Trophoblast cell (in vitro differentiated cells and primary cell): ENCODE results near the gene ASCC3.
"Not testable (repeated sequence)": the region's sequence is repeated elsewhere in the genome, so short reads cannot be mapped to it uniquely, and the experiment has no call there.

Experiments used
- DNase-seq, 2 donors: peaks; one replicate each; pipeline ENCODE4 v3.0.0-alpha.2; 2016
- H2AFZ ChIP-seq: 2 replicates; pipeline ENCODE4 v1.6.1; 2013; ENCODE audit warnings: low read length, moderate library complexity, mild to moderate bottlenecking; ENCODE audit not compliant: insufficient read depth, poor library complexity
- H2AK5ac ChIP-seq: 2 replicates; pipeline ENCODE4 v1.6.1; 2013; ENCODE audit warnings: mild to moderate bottlenecking, low read length
- H2BK120ac ChIP-seq: 2 replicates; pipeline ENCODE4 v1.6.1; 2013; ENCODE audit warnings: low read length, mild to moderate bottlenecking, moderate library complexity; ENCODE audit not compliant: insufficient read depth, poor library complexity
- H2BK12ac ChIP-seq: 2 replicates; pipeline ENCODE4 v1.6.1; 2013; ENCODE audit warnings: mild to moderate bottlenecking, low read length, moderate library complexity
- H2BK5ac ChIP-seq: 2 replicates; pipeline ENCODE4 v1.6.1; 2013; ENCODE audit warnings: low read length, low read depth, moderate library complexity, mild to moderate bottlenecking; ENCODE audit not compliant: poor library complexity
- H3K14ac ChIP-seq: 2 replicates; pipeline ENCODE4 v1.6.1; 2013; ENCODE audit warnings: mild to moderate bottlenecking, low read length
- H3K18ac ChIP-seq: 2 replicates; pipeline ENCODE4 v1.6.1; 2013; ENCODE audit warnings: mild to moderate bottlenecking, low read length
- H3K23ac ChIP-seq: 2 replicates; pipeline ENCODE4 v1.6.1; 2013; ENCODE audit warnings: low read length
- H3K27ac ChIP-seq: 2 replicates; pipeline ENCODE4 v1.5.1; 2013; ENCODE audit warnings: low read depth, mild to moderate bottlenecking, inconsistent platforms, low read length, moderate library complexity
- H3K27me3 ChIP-seq: 2 replicates; pipeline ENCODE4 v1.6.1; 2013; ENCODE audit warnings: inconsistent platforms, mild to moderate bottlenecking, low read length, moderate library complexity; ENCODE audit not compliant: insufficient read depth
- H3K36me3 ChIP-seq, 2 experiments: 1 replicate in 1 of 2; 2 replicates in 1 of 2; pipeline ENCODE4 v1.6.1; 2013; ENCODE audit warnings: low read length in 2 of 2, mild to moderate bottlenecking in 2 of 2, moderate library complexity in 1 of 2; ENCODE audit not compliant: insufficient read depth in 2 of 2, control insufficient read depth in 1 of 2
- H3K4ac ChIP-seq: 2 replicates; pipeline ENCODE4 v1.6.1; 2013; ENCODE audit warnings: low read depth, mild to moderate bottlenecking, low read length, moderate library complexity
- H3K4me1 ChIP-seq, 2 experiments: 1 replicate in 1 of 2; 2 replicates in 1 of 2; pipeline ENCODE4 v1.6.1; 2013; ENCODE audit warnings: low read length in 2 of 2, mild to moderate bottlenecking in 2 of 2, moderate library complexity in 1 of 2; ENCODE audit not compliant: insufficient read depth in 2 of 2, control insufficient read depth in 1 of 2
- H3K4me2 ChIP-seq: 2 replicates; pipeline ENCODE4 v1.6.1; 2013; ENCODE audit warnings: inconsistent platforms, mild to moderate bottlenecking, low read length, moderate library complexity
- H3K4me3 ChIP-seq: 2 replicates; pipeline ENCODE4 v1.5.1; 2013; ENCODE audit warnings: mild to moderate bottlenecking, low read depth, low read length, inconsistent platforms
- H3K79me1 ChIP-seq: one replicate; pipeline ENCODE4 v1.6.1; 2013; ENCODE audit warnings: low read length
- H3K79me2 ChIP-seq: 2 replicates; pipeline ENCODE4 v1.6.1; 2013; ENCODE audit warnings: low read length, mild to moderate bottlenecking; ENCODE audit not compliant: control insufficient read depth, insufficient read depth, poor library complexity
- H3K9ac ChIP-seq: 2 replicates; pipeline ENCODE4 v1.6.1; 2013; ENCODE audit warnings: mild to moderate bottlenecking, low read length
- H3K9me3 ChIP-seq: 2 replicates; pipeline ENCODE4 v1.6.1; 2013; ENCODE audit warnings: low read depth, mild to moderate bottlenecking, control low read depth, inconsistent platforms, low read length; ENCODE audit not compliant: insufficient read depth
- H4K12ac ChIP-seq: 2 replicates; pipeline ENCODE4 v1.6.1; 2013; ENCODE audit warnings: low read depth, mild to moderate bottlenecking, low read length, moderate library complexity
- H4K8ac ChIP-seq: 2 replicates; pipeline ENCODE4 v1.6.1; 2013; ENCODE audit warnings: low read depth, mild to moderate bottlenecking, low read length, moderate library complexity
- H4K91ac ChIP-seq: one replicate; pipeline ENCODE4 v1.6.1; 2013; ENCODE audit warnings: low read depth, mild to moderate bottlenecking, low read length, moderate library complexity
- WGBS: extraction: QIAGEN DNeasy Blood & Tissue Kit; methylation state at CpG from one replicate; pipeline ENCODE4 v1.1.7; 2013; ENCODE audit warnings: missing lambda C conversion rate; ENCODE audit not compliant: insufficient read length, insufficient coverage; ENCODE audit errors: extremely low coverage; 5-methylcytosine and 5-hydroxymethylcytosine counted together

ASCC3 gene

DNA sequence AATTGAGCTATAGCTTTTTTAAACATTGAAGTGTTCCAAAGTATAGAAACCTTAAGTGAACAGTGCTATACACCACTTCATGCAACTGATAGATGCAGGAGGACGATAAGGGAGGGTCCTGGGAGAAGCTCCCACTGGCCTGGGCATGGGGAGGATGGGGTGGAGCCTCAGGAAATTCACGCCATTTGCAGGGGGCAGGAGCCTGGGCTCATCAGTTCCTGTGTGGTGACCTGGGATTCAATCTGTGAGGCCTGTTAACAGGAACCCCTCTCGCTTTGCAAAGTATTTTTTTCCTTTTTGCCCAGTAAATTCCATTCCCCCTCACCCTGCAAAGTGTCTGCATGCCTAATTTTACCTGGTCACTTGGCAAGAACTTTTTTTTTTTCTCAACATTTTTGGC, 11.0 kb upstream of the ASCC3 start:
- Histone ChIP-seq H3K23ac (no peak overlapping the region), H3K27ac (no peak overlapping the region), H3K14ac (no peak overlapping the region), H4K12ac (no peak overlapping the region), H2AFZ (no peak overlapping the region), H2BK120ac (no peak overlapping the region), H3K4me2 (no peak overlapping the region), H4K91ac (no peak overlapping the region), H2BK12ac (no peak overlapping the region), H3K27me3 (no peaks in the 10 kb centered on the region), H3K18ac (no peak overlapping the region), H3K36me3 (no peaks in the 10 kb centered on the region), H3K79me1 (no peaks in the 10 kb centered on the region), H3K4me3 (no peak overlapping the region), H2AK5ac (no peak overlapping the region), H4K8ac (no peak overlapping the region), H3K9me3 (no peaks in the 10 kb centered on the region), H3K9ac (no peak overlapping the region), H2BK5ac (no peak overlapping the region), H3K79me2 (no peaks in the 10 kb centered on the region), H3K4ac (no peak overlapping the region), H3K4me1 (no peaks in the 10 kb centered on the region)
- no CpG with 5 or more reads among the region's 3 CpGs for WGBS
- DNase-seq: no peak

DNA sequence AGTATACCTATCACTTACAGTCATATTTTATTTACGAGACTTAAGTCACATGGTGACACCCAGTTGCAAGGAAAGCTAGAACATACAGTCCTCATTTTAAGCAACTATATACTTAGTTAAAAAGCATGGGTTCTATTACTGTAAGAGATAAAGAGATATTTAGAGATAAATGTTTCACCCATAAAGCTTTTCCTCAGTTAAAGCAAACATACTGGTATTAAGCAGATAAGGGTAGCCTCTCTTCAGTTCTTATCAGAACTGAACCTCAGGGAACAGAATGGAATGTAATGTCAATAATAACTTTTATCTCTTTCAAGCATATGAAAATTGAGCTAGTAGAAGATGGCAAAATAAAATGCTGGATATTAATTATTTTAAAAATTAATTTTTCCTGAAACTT, 9.9 kb upstream of the ASCC3 start:
- Histone ChIP-seq H3K27ac (no peak overlapping the region), H2BK12ac (no peak overlapping the region), H4K8ac (no peak overlapping the region), H3K79me1 (no peaks in the 10 kb centered on the region), H3K4me1 (no peaks in the 10 kb centered on the region), H3K18ac (no peak overlapping the region), H4K91ac (no peak overlapping the region), H2BK120ac (no peak overlapping the region), H3K79me2 (no peaks in the 10 kb centered on the region), H3K4me3 (no peak overlapping the region), H4K12ac (no peak overlapping the region), H2AK5ac (no peak overlapping the region), H3K27me3 (no peaks in the 10 kb centered on the region), H3K9me3 (no peaks in the 10 kb centered on the region), H3K23ac (no peak overlapping the region), H3K4me2 (no peak overlapping the region), H3K9ac (no peak overlapping the region), H2AFZ (no peak overlapping the region), H3K14ac (no peak overlapping the region), H3K4ac (no peak overlapping the region), H3K36me3 (no peaks in the 10 kb centered on the region), H2BK5ac (no peak overlapping the region)
- WGBS: no CpG with 5 or more reads among the region's 1 CpG
- DNase-seq: peak in 1 of 2 donors; percentile 51

DNA sequence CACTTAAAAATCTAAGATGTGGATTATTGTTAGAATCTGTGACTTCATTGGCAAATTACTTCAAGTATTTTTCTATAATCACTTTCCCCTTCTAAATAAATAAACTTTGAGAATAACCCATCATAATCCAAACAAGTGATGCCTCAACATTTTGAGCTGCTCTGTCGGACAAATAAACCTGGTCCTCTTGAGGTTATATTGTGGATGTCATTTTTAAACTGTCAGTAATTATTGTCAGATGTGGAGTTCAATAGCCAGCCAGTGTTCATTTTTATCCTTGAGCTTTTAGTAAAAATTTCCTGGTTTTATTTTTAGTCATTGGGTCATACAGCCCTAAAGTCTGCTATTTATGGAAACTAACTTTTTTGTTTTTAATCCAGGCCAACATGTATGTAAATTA, 9.5 kb upstream of the ASCC3 start:
- not testable (repeated sequence) for H3K23ac ChIP-seq, H3K9me3 ChIP-seq, H2BK12ac ChIP-seq, H3K79me2 ChIP-seq, H2AFZ ChIP-seq, H3K4ac ChIP-seq, H4K91ac ChIP-seq, H2BK5ac ChIP-seq, H3K79me1 ChIP-seq, H3K27ac ChIP-seq, H3K18ac ChIP-seq, DNase-seq, H3K9ac ChIP-seq, H2BK120ac ChIP-seq, H3K36me3 ChIP-seq, H2AK5ac ChIP-seq, H3K4me2 ChIP-seq, H3K27me3 ChIP-seq, H3K4me3 ChIP-seq, H3K14ac ChIP-seq, H3K4me1 ChIP-seq, H4K12ac ChIP-seq, H4K8ac ChIP-seq
- WGBS: no CpG with 5 or more reads among the region's 1 CpG

DNA sequence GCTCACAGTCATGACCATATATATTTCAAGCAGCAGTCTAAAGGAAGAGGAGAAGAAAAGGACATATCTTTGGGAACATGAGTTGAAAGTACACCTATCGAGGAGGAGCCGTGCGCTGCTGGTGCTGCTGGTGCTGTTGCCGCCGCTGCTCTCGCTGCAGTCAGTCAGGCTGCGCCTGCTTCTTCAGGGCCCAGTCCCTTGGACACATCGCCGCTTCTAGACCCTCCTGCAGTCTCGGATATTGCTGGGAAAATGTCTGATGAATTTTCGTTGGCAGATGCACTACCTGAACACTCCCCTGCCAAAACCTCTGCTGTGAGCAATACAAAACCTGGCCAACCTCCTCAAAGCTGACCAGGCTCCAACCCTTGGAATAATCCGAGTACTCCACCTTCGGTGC, 8.2 kb upstream of the ASCC3 start:
- Histone ChIP-seq H3K14ac (no peak overlapping the region), H2AFZ (no peak overlapping the region), H2AK5ac (no peak overlapping the region), H3K23ac (no peak overlapping the region), H3K18ac (no peak overlapping the region), H3K4me1 (no peaks in the 10 kb centered on the region), H3K9ac (no peak overlapping the region), H3K27me3 (no peaks in the 10 kb centered on the region), H4K12ac (no peak overlapping the region), H3K79me2 (no peaks in the 10 kb centered on the region), H2BK5ac (no peak overlapping the region), H3K4me3 (no peak overlapping the region), H2BK12ac (no peak overlapping the region), H3K27ac (no peak overlapping the region), H3K4ac (no peak overlapping the region), H3K36me3 (no peaks in the 10 kb centered on the region), H4K91ac (no peak overlapping the region), H3K9me3 (no peaks in the 10 kb centered on the region), H4K8ac (no peak overlapping the region), H2BK120ac (no peak overlapping the region), H3K79me1 (no peaks in the 10 kb centered on the region), H3K4me2 (no peak overlapping the region)
- no CpG with 5 or more reads among the region's 13 CpGs for WGBS
- DNase-seq: no peak
